H1 (cell line): ENCODE results near the gene CARM1. TPM values are rescaled to one million over a fixed set of nuclear protein-coding genes. Genes with fewer than 3 reads are reported as not detected.
"Not testable (repeated sequence)": the region's sequence is repeated elsewhere in the genome, so short reads cannot be mapped to it uniquely, and the experiment has no call there.

Experiments used
- CTCF ChIA-PET: fragments of 300-600 bp; sonication (Branson Sonifier 250); formaldehyde crosslinking; loops from one replicate; lab custom pipeline; 2021; ENCODE audit not compliant: partially characterized antibody; lab: Charles Lee
- POLR2A ChIA-PET: fragments of 300-600 bp; sonication (Branson Sonifier 250); formaldehyde crosslinking; loops from one replicate; lab custom pipeline; 2021; ENCODE audit warnings: inconsistent platforms; ENCODE audit not compliant: partially characterized antibody; lab: Charles Lee
- DNase-seq, 2 experiments: peaks; one replicate each; pipeline versions ENCODE4 v3.0.0 to v3.0.0-alpha.2; 2010 to 2022; ENCODE audit warnings: low spot score in 2 of 2, low read depth in 1 of 2, mixed read lengths in 1 of 2
- FAIRE-seq: peaks from 2 replicates; lab custom pipeline; 2011; peaks lifted over from hg19 to GRCh38; lab: Jason Lieb, UNC
- H2AFZ ChIP-seq: 2 replicates; pipeline ENCODE4 v1.8.1; 2012; ENCODE audit warnings: low read length, inconsistent platforms
- H2AK5ac ChIP-seq: 2 replicates; pipeline ENCODE4 v1.6.1; 2013; ENCODE audit warnings: low read depth, low read length
- H2BK120ac ChIP-seq: replicated peaks from 2 replicates; pipeline ENCODE3; 2013; ENCODE audit warnings: low read depth, low read length, inconsistent platforms
- H2BK12ac ChIP-seq: 2 replicates; pipeline ENCODE4 v1.6.1; 2013; ENCODE audit warnings: low read depth, low read length
- H2BK15ac ChIP-seq: 2 replicates; pipeline ENCODE4 v1.6.1; 2013; ENCODE audit warnings: low read length
- H2BK20ac ChIP-seq: 2 replicates; pipeline ENCODE4 v1.6.1; 2013; ENCODE audit warnings: low read length
- H2BK5ac ChIP-seq: 2 replicates; pipeline ENCODE4 v1.6.1; 2013; ENCODE audit warnings: low read depth, low read length
- H3K14ac ChIP-seq: 2 replicates; pipeline ENCODE4 v1.6.1; 2013; ENCODE audit warnings: inconsistent platforms; ENCODE audit not compliant: insufficient read length
- H3K18ac ChIP-seq: 2 replicates; pipeline ENCODE4 v1.6.1; 2013; ENCODE audit warnings: low read length; ENCODE audit errors: extremely low read depth
- H3K23ac ChIP-seq: 2 replicates; pipeline ENCODE4 v1.6.1; 2013; ENCODE audit warnings: inconsistent platforms; ENCODE audit not compliant: insufficient read length
- H3K23me2 ChIP-seq: 2 replicates; pipeline ENCODE4 v1.6.1; 2013; ENCODE audit warnings: low read depth, low read length
- H3K27ac ChIP-seq: 2 replicates; pipeline ENCODE4 v1.6.1; 2011; ENCODE audit warnings: low read depth, low read length, inconsistent platforms
- H3K27me3 ChIP-seq, 4 experiments: replicated peaks in 1 of 4; 1 replicate in 1 of 4; 2 replicates in 3 of 4; pipeline versions ENCODE4 v1.6.1 to v1.8.1; 2011 to 2013; ENCODE audit warnings: low read length in 3 of 4, mild to moderate bottlenecking in 3 of 4, inconsistent platforms in 2 of 4, mixed read lengths in 2 of 4, moderate library complexity in 1 of 4; ENCODE audit not compliant: control insufficient read depth in 3 of 4, insufficient read depth in 3 of 4; ENCODE audit errors: extremely low read depth in 1 of 4
- H3K36me3 ChIP-seq, 4 experiments: 2 replicates each; pipeline versions ENCODE4 v1.6.1 to v1.8.1; 2011 to 2013; ENCODE audit warnings: mild to moderate bottlenecking in 4 of 4, low read length in 3 of 4, moderate library complexity in 2 of 4, control low read depth in 1 of 4, inconsistent platforms in 1 of 4; ENCODE audit not compliant: insufficient read depth in 4 of 4, control insufficient read depth in 2 of 4
- H3K4ac ChIP-seq: replicated peaks from 2 replicates; pipeline ENCODE3; 2013; ENCODE audit warnings: low read length, low read depth, mixed read lengths, inconsistent platforms; ENCODE audit not compliant: insufficient read length
- H3K4me1 ChIP-seq, 4 experiments: replicated peaks in 1 of 4; 1 replicate in 1 of 4; 2 replicates in 3 of 4; pipeline versions ENCODE4 v1.6.1 to v1.8.1; 2011 to 2013; ENCODE audit warnings: low read length in 3 of 4, inconsistent platforms in 2 of 4, mixed read lengths in 1 of 4; ENCODE audit not compliant: insufficient read depth in 4 of 4, control insufficient read depth in 3 of 4
- H3K4me2 ChIP-seq, 2 experiments: 2 replicates each; pipeline versions ENCODE4 v1.6.1 to v1.8.1; 2011 to 2013; ENCODE audit warnings: low read depth in 2 of 2, low read length in 2 of 2, control low read depth in 1 of 2, inconsistent platforms in 1 of 2, mild to moderate bottlenecking in 1 of 2; ENCODE audit not compliant: insufficient read depth in 1 of 2
- H3K4me3 ChIP-seq, 4 experiments: fragments of 200-600, 300-600 bp in 1 of 4; sonication (generic), shearing (Covaris generic), sonication (Bioruptor Twin) in 1 of 4; 2 replicates each; pipeline versions ENCODE4 v1.5.1 to v1.8.1; 2011 to 2016; ENCODE audit warnings: low read length in 4 of 4, low read depth in 3 of 4, control low read depth in 2 of 4, inconsistent platforms in 2 of 4, mild to moderate bottlenecking in 2 of 4, mixed read lengths in 1 of 4, moderate library complexity in 1 of 4; ENCODE audit not compliant: insufficient read depth in 2 of 4; ENCODE audit errors: extremely low read depth in 1 of 4
- H3K56ac ChIP-seq: replicated peaks from 2 replicates; pipeline ENCODE3; 2013; ENCODE audit warnings: low read depth, mild to moderate bottlenecking, mixed read lengths, low read length, inconsistent platforms; ENCODE audit not compliant: insufficient read length
- H3K79me1 ChIP-seq: 2 replicates; pipeline ENCODE4 v1.6.1; 2013; ENCODE audit warnings: low read depth, low read length, control low read depth
- H3K79me2 ChIP-seq, 2 experiments: 2 replicates each; pipeline versions ENCODE4 v1.6.1 to v1.8.1; 2012 to 2013; ENCODE audit warnings: low read length in 2 of 2, mild to moderate bottlenecking in 2 of 2, inconsistent platforms in 1 of 2; ENCODE audit not compliant: insufficient read depth in 2 of 2, control insufficient read depth in 1 of 2
- H3K9ac ChIP-seq, 4 experiments: replicated peaks in 1 of 4; 1 replicate in 1 of 4; 2 replicates in 3 of 4; pipeline versions ENCODE4 v1.6.1 to v1.8.1; 2011 to 2013; ENCODE audit warnings: low read depth in 3 of 4, low read length in 3 of 4, control low read depth in 2 of 4, mild to moderate bottlenecking in 2 of 4, moderate library complexity in 2 of 4, inconsistent platforms in 1 of 4; ENCODE audit errors: extremely low read depth in 1 of 4
- H3K9me3 ChIP-seq, 2 experiments: 2 replicates each; pipeline versions ENCODE4 v1.6.1 to v1.8.1; 2012 to 2013; ENCODE audit warnings: mild to moderate bottlenecking in 2 of 2, moderate library complexity in 2 of 2, control low read depth in 1 of 2, inconsistent platforms in 1 of 2, low read depth in 1 of 2, low read length in 1 of 2, mixed read lengths in 1 of 2; ENCODE audit not compliant: insufficient read depth in 2 of 2
- H4K20me1 ChIP-seq, 2 experiments: replicated peaks in 1 of 2; 2 replicates each; pipeline versions ENCODE3 to v1.8.1; 2011 to 2013; ENCODE audit warnings: inconsistent platforms in 2 of 2, low read length in 2 of 2, mild to moderate bottlenecking in 1 of 2; ENCODE audit not compliant: insufficient read depth in 2 of 2, control insufficient read depth in 1 of 2
- H4K5ac ChIP-seq: 2 replicates; pipeline ENCODE4 v1.6.1; 2013; ENCODE audit warnings: low read length, low read depth, mixed read lengths, inconsistent platforms; ENCODE audit not compliant: insufficient read length
- H4K8ac ChIP-seq: 2 replicates; pipeline ENCODE4 v1.8.0; 2013; ENCODE audit warnings: mild to moderate bottlenecking, moderate library complexity, low read length, inconsistent platforms; ENCODE audit not compliant: insufficient read depth; ENCODE audit errors: extremely low read depth
- H4K91ac ChIP-seq: replicated peaks from 2 replicates; pipeline ENCODE3; 2013; ENCODE audit warnings: low read length, mixed read lengths, inconsistent platforms; ENCODE audit not compliant: insufficient read length
- WGBS, 2 experiments: shearing (Covaris generic) in 1 of 2; methylation state at CpG; one replicate each; pipeline versions ENCODE4 v1.1.6 to v1.1.7; 2013 to 2015; ENCODE audit warnings: low lambda C conversion rate in 2 of 2, mixed read lengths in 2 of 2, inconsistent platforms in 1 of 2, low coverage in 1 of 2, missing lambda C conversion rate in 1 of 2; ENCODE audit not compliant: insufficient replicate concordance in 2 of 2, insufficient coverage in 1 of 2, insufficient read length in 1 of 2; ENCODE audit errors: extremely low coverage in 1 of 2, missing lambda C conversion rate in 1 of 2; 5-methylcytosine and 5-hydroxymethylcytosine counted together
- polyA plus RNA-seq, 7 experiments: library from polyadenylated mRNA; depleted of rRNA in 3 of 7; stranded (reverse) in 5 of 7; unstranded in 2 of 7; fragments of >200 nt in 5 of 7; fragments of 200-250 nt in 2 of 7; gene quantifications; 1 replicate in 5 of 7; 2 replicates in 1 of 7; 4 replicates in 1 of 7; pipeline versions ENCODE4 v1.2.1 to v1.2.3, GENCODE V29; 2011 to 2013; ENCODE audit warnings: missing spikeins in 2 of 7, mixed read lengths in 2 of 7
- total RNA-seq: library from RNA; stranded (reverse); fragmentation: NEBNext Ultra II Directional; extraction: Animal tissue kit (Norgen Biotek cat#: 25700); gene quantifications from 2 replicates; pipeline ENCODE4 v1.2.1, GENCODE V29; 2021

Gene CARM1
- total and polyA plus RNA-seq, 2 of the 8 experiments (the other 6 are each of a cell fraction or from before 2014, with no cell fraction given): 134 to 164 TPM

- not testable (repeated sequence) for H3K4me1 ChIP-seq, H4K91ac ChIP-seq, FAIRE-seq, H4K8ac ChIP-seq, H4K20me1 ChIP-seq, H3K36me3 ChIP-seq, H3K23ac ChIP-seq, H3K23me2 ChIP-seq, H3K4ac ChIP-seq, H4K5ac ChIP-seq, H3K27ac ChIP-seq, H2BK15ac ChIP-seq, H2BK20ac ChIP-seq, H3K56ac ChIP-seq, H3K27me3 ChIP-seq, H2BK12ac ChIP-seq, H2AK5ac ChIP-seq, H2AFZ ChIP-seq, H3K79me1 ChIP-seq, H3K9ac ChIP-seq, H2BK5ac ChIP-seq, H2BK120ac ChIP-seq, H3K18ac ChIP-seq, H3K14ac ChIP-seq, DNase-seq, H3K9me3 ChIP-seq
- POLR2A ChIA-PET: interaction anchor here (1.3 to 5.1 kb wide), 7 partner anchors 10 to 131 kb away, joined by 3 to 28 read pairs (median 14); partner anchors contain the start of gene LDLR
- 93% methylated on average over 19 of the region's 19 CpGs; no CpG with 5 or more reads in 1 of the 2 experiments for WGBS, 2 experiments
- Histone ChIP-seq H3K4me3 (peak overlapping the region in 1 of 4 experiments; percentile 100; a peak in 2 of 8 replicates), H3K4me2 (peak overlapping the region in 1 of 2 experiments; percentile 61; a peak in 1 of 4 replicates), H3K79me2 (peaks cover 22 to 32% of the 10 kb centered on the region in 2 experiments)
- CTCF ChIA-PET: interaction anchor here (0.6 to 12.4 kb wide), 4 partner anchors 14 to 99 kb away, joined by 3 to 110 read pairs (median 3); no protein-coding TSS in a partner anchor
Measured at GRCh38 chr19:10959277-10959968, 88.1 kb downstream of the CARM1 start.
